Astrocyte of the cerebellum (primary cell): ENCODE measurements around the gene PLXNA2.

Source experiments
- DNase-seq: peaks from one replicate; pipeline ENCODE4 v3.0.0-alpha.2; 2011; ENCODE audit warnings: low read depth
- H3K4me3 ChIP-seq: 2 replicates; pipeline ENCODE4 v1.5.1; 2011; ENCODE audit warnings: mild to moderate bottlenecking, low read depth, low read length, moderate library complexity
- CTCF ChIP-seq: IDR thresholded peaks from 2 replicates; pipeline ENCODE4 v1.5.1; 2012; ENCODE audit warnings: low read length, low read depth, moderate library complexity, mild to moderate bottlenecking; ENCODE audit errors: missing control alignments
- in situ Hi-C: cut with HindIII; loops from 2 replicates; pipeline ENCODE4 v1.10.0; 2017; ENCODE audit warnings: low sequenced_read_pairs

PLXNA2 gene

GRCh38 chr1:208113011-208113410 is 131.2 kb downstream of the PLXNA2 start:
- no peak for TF ChIP-seq CTCF
- in situ Hi-C loops: no loop called here
- DNase-seq: no peak
- H3K4me3 ChIP-seq: no peak overlapping the region

GRCh38 chr1:208112401-208112800 is 131.8 kb downstream of the PLXNA2 start:
- H3K4me3 ChIP-seq: no peak overlapping the region
- no peak for TF ChIP-seq CTCF
- in situ Hi-C loops: no loop called here
- no peak for DNase-seq

GRCh38 chr1:208111646-208112190 is 132.5 kb downstream of the PLXNA2 start:
- TF ChIP-seq CTCF: no peak
- in situ Hi-C loops: no loop called here
- no peak overlapping the region for H3K4me3 ChIP-seq
- no peak for DNase-seq

GRCh38 chr1:208110296-208110695 is 133.9 kb downstream of the PLXNA2 start:
- TF ChIP-seq CTCF: no peak
- H3K4me3 ChIP-seq: no peak overlapping the region
- in situ Hi-C loops: no loop called here
- no peak for DNase-seq

GRCh38 chr1:208108646-208109330 is 135.4 kb downstream of the PLXNA2 start:
- in situ Hi-C loops: no loop called here
- H3K4me3 ChIP-seq: no peak overlapping the region
- no peak for TF ChIP-seq CTCF

GRCh38 chr1:208108213-208108608 is 136.0 kb downstream of the PLXNA2 start:
- TF ChIP-seq CTCF: no peak
- in situ Hi-C loops: no loop called here
- no peak for DNase-seq

More at GRCh38 chr1:208108646-208109330, 135.4 kb downstream of the PLXNA2 start:
- DNase-seq: no peak

More at GRCh38 chr1:208108213-208108608, 136.0 kb downstream of the PLXNA2 start:
- no peak overlapping the region for H3K4me3 ChIP-seq
